ENCODE data around the gene TEX29. TPM values are rescaled to one million over a fixed set of nuclear protein-coding genes. Genes with fewer than 3 reads are reported as not detected.

Gene TEX29
- total RNA-seq, 1 donor from 2014 or later = 2.9 TPM

- no peak overlapping the region for H3K4me3 ChIP-seq
- no peaks in the 10 kb centered on the region for H3K4me1 ChIP-seq
- DNase-seq (ENCODE audit: extremely low spot score in 2 of 2) = peak in 1 of 2 donors; percentile 12
- no peaks in the 10 kb centered on the region for H3K9me3 ChIP-seq
- intact Hi-C loops (cut with DNase I) = no loop called here
- TF ChIP-seq POLR2A (IDR thresholded peaks at IDR 0.05) (no peak), POLR2AphosphoS5 (IDR thresholded peaks at IDR 0.05; ENCODE audit: insufficient read depth in 1 of 2, low read depth in 1 of 2) (no peak)
- TF ChIP-seq, protein P1, sequence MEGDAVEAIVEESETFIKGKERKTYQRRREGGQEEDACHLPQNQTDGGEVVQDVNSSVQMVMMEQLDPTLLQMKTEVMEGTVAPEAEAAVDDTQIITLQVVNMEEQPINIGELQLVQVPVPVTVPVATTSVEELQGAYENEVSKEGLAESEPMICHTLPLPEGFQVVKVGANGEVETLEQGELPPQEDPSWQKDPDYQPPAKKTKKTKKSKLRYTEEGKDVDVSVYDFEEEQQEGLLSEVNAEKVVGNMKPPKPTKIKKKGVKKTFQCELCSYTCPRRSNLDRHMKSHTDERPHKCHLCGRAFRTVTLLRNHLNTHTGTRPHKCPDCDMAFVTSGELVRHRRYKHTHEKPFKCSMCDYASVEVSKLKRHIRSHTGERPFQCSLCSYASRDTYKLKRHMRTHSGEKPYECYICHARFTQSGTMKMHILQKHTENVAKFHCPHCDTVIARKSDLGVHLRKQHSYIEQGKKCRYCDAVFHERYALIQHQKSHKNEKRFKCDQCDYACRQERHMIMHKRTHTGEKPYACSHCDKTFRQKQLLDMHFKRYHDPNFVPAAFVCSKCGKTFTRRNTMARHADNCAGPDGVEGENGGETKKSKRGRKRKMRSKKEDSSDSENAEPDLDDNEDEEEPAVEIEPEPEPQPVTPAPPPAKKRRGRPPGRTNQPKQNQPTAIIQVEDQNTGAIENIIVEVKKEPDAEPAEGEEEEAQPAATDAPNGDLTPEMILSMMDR (IDR thresholded peaks at IDR 0.05) = no peak
- no peaks in the 10 kb centered on the region for H3K27me3 ChIP-seq
- H3K27ac ChIP-seq = no peak overlapping the region
- no peaks in the 10 kb centered on the region for H3K36me3 ChIP-seq
These were observed 53.0 kb downstream of the TEX29 start for GRCh38 chr13:111373486-111373885.

GRCh38 chr13:111380431-111380830 lies 60.0 kb downstream of the TEX29 start:
- intact Hi-C loops (cut with DNase I) = no loop called here
- no peaks in the 10 kb centered on the region for H3K9me3 ChIP-seq

DNA sequence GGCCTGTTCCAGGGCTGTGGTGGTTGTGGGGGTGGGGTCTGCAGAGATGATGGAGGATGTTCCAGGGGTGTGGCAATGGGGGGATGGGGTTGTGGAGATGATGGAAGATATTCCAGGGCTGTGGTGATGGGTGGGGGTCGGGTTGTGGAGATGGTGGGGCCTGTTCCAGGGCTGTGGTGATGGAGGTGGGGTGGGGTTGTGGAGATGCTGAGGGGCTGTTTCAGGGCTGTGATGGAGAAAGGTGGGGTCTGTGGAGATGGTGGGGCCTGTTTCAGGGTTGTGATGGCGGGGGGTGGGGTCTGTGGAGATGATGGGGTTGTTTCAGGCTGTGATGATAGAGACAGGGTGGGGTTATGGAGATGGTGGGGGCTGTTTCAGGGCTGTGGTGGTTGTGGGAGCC lies 62.0 kb downstream of the TEX29 start:
- no peaks in the 10 kb centered on the region for H3K4me1 ChIP-seq
- intact Hi-C loops (cut with DNase I) = no loop called here
- H3K4me3 ChIP-seq = no peak overlapping the region
- H3K9me3 ChIP-seq = no peaks in the 10 kb centered on the region
- H3K36me3 ChIP-seq = no peaks in the 10 kb centered on the region
- TF ChIP-seq POLR2A (IDR thresholded peaks at IDR 0.05) (no peak), POLR2AphosphoS5 (IDR thresholded peaks at IDR 0.05; ENCODE audit: insufficient read depth in 1 of 2, low read depth in 1 of 2) (no peak)
- TF ChIP-seq, protein P1 (IDR thresholded peaks at IDR 0.05) = no peak
- H3K27ac ChIP-seq = no peak overlapping the region
- DNase-seq (ENCODE audit: extremely low spot score in 2 of 2) = peak in 1 of 2 donors; percentile 54
- H3K27me3 ChIP-seq = no peaks in the 10 kb centered on the region

More at GRCh38 chr13:111380431-111380830, 60.0 kb downstream of the TEX29 start:
- DNase-seq (ENCODE audit: extremely low spot score in 2 of 2) = peak in 1 of 2 donors; percentile 71
- H3K4me1 ChIP-seq = no peaks in the 10 kb centered on the region
- H3K4me3 ChIP-seq = no peak overlapping the region
- H3K27ac ChIP-seq = no peak overlapping the region
- H3K36me3 ChIP-seq = no peaks in the 10 kb centered on the region
- H3K27me3 ChIP-seq = no peaks in the 10 kb centered on the region
- TF ChIP-seq, protein P1 (IDR thresholded peaks at IDR 0.05) = no peak
- TF ChIP-seq POLR2A (IDR thresholded peaks at IDR 0.05) (no peak), POLR2AphosphoS5 (IDR thresholded peaks at IDR 0.05; ENCODE audit: insufficient read depth in 1 of 2, low read depth in 1 of 2) (no peak)

DNA sequence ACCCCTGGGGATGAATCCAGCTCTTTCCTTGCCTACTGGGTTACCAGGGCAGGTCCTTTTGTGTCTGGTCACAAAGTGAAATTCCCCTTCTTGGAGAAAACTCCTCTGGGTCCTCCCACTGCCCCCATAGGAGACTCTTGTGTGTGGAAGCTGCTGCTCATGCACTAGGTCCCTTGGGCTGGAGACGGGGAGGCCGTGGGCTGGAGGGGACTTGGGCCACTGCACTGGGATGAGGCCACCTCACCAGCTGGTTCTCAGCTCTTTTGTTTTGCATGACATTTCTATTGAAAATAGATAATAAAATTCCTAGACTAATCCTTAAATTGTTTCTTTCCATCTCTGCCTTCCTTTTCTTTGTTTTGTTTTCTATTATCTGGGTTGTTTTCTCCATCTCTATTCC lies 62.4 kb downstream of the TEX29 start:
- TF ChIP-seq POLR2AphosphoS5 (IDR thresholded peaks at IDR 0.05; ENCODE audit: insufficient read depth in 1 of 2, low read depth in 1 of 2) (no peak), POLR2A (IDR thresholded peaks at IDR 0.05) (no peak)
- TF ChIP-seq, protein P1 (IDR thresholded peaks at IDR 0.05) = no peak
- Histone ChIP-seq H3K4me3 (no peak overlapping the region), H3K36me3 (no peaks in the 10 kb centered on the region), H3K9me3 (no peaks in the 10 kb centered on the region), H3K4me1 (no peaks in the 10 kb centered on the region), H3K27me3 (no peaks in the 10 kb centered on the region), H3K27ac (no peak overlapping the region)
- intact Hi-C loops (cut with DNase I) = no loop called here
- DNase-seq (ENCODE audit: extremely low spot score in 2 of 2) = peak in 1 of 2 donors; percentile 44

DNA sequence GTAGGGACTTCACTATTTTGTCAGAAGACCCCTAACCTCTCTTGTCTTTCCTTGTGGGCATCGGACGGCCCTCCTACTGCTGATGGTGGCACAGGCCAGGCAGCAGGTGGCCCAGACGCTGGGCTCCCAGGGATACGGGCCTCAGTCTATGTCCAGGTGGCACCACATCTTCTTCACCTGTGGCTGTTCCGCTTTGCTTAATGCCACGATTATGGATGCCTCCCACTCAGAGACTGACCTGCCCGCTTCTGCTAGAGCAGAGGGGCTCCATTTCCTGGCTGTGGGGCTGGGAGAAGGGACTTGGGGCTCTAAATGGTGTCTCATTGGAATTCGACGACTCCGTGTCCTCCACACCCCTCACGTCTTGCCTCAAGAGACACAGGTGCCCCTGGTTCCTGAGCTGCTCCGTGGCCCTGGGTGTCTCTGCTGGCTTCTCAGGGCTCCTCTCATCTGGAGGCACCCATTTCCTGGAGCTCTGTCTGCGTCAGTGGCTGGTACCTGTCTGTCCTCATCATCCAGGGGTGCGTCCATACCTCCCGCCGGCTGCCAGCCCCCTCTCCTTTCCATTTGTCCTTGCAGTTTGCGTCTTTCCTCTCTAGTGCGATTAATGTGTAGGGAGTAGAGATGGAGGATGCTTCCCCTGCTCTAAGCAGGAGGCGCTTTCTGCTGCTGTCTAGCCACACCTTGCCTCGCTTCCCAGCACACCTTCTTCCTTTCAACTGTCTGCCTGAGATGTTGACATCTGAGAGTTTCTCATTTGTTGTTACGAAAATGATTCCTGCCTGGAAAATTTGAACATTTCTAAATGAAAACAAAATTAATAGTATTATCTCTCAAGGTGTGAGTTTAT lies 63.4 kb downstream of the TEX29 start:
- H3K9me3 ChIP-seq = no peaks in the 10 kb centered on the region
- H3K4me1 ChIP-seq = no peaks in the 10 kb centered on the region
- H3K27me3 ChIP-seq = no peaks in the 10 kb centered on the region
- no peak overlapping the region for H3K27ac ChIP-seq
- intact Hi-C loops (cut with DNase I) = no loop called here
- H3K36me3 ChIP-seq = no peaks in the 10 kb centered on the region
- TF ChIP-seq POLR2AphosphoS5 (IDR thresholded peaks at IDR 0.05; ENCODE audit: insufficient read depth in 1 of 2, low read depth in 1 of 2) (no peak), POLR2A (IDR thresholded peaks at IDR 0.05) (no peak)
- TF ChIP-seq, protein P1 (IDR thresholded peaks at IDR 0.05) = no peak
- H3K4me3 ChIP-seq = no peak overlapping the region
- DNase-seq (ENCODE audit: extremely low spot score in 2 of 2) = peak in 1 of 2 donors; percentile 72
